Measurements from ENCODE around the gene MT1A.
"Not testable (repeated sequence)": the region's sequence is repeated elsewhere in the genome, so short reads cannot be mapped to it uniquely, and the experiment has no call there.

The MT1A gene

DNA sequence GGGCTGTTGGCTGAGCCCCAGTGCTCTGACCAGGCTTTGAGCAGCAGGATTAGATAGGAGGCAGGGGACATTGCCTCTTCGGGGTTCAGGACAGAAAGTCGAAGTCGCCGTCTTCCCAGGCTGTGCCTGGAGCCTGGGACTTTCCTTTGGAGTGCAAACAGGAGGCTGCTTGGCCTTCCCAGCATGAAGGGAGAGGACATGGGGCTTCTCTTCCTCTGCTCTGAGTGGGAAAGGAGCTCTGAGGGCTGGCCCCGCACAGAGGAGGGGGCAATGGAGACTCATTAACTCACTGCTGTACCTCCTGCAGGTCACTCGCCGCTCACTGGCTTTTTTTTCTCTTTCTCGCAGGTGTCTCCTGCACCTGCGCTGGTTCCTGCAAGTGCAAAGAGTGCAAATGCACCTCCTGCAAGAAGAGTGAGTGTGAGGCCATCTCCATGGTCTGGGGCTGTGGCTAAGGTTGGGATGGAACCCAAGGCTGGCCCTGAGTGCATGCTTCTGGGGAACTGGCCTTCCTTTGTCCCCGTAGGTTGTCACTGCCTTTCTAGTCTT, 19.9 kb downstream of the MT1A start:
- DNase-seq = no peak

DNA sequence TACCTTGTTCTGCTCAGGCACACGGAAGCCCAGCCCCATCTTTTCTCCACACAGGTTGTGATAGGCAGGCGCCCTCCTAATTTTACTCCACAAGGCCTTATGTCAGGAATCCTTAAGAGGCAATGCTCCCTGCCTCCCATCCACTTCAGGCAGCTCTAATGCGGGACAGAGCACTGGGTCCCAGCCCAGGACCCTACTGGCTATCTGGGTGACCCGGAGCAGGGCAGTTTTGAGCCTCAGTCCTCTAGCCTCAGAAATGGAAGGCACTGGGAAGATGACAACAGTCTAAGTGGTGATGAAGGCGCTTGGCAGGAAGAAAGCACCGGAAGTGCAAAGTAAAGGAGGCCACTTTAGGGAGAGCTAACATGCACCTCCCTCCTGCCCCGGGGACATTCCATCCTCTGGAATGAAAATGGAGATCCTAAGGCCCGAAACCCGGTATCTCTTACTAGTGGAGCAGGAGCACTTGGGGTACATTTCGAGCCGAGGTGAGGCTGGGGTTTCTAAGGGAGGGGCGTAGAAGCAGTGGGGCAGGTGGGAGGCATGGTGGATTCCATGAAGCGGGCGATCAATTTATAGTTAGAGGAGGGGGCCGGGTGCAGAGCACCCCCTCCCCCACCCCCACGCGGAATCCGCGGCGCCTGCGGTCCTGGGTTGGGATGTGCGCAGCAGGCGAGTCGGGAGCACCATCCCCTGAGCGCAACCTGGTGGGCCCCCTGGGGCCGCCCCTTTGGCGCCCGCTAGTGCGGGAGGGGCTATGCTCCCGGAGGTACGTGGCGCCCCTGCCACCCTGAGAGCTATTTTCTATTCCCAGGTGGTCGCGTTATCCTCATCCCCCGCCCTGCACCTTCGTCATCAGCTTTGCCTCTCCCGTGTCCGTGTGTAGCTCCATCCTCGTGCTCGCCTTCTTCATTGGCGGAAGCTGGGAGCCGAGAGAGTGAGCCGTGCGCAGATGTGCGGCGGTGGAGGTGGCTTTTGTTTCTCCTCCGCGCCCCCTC, 24.2 kb downstream of the MT1A start:
- no peak for DNase-seq

DNA sequence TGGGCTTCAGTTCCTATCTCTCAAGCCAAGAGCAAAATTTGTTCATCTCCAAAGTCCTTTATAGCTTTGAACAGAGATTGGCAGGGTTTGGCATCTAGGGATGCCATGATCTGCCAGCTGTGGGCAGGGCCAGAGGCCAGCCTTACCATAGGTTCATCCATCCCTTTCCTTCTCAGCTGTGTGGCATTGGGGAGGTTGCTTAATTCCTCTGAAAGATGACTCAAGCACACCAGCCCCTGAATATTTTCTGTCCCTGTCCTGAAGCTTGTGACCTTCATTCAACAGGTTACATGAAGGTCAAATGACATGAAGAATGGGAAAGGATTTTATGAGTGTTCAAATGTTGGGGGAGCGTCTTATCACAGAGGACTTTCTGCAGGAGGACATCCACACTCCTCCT, 26.0 kb downstream of the MT1A start:
- DNase-seq = no peak

DNA sequence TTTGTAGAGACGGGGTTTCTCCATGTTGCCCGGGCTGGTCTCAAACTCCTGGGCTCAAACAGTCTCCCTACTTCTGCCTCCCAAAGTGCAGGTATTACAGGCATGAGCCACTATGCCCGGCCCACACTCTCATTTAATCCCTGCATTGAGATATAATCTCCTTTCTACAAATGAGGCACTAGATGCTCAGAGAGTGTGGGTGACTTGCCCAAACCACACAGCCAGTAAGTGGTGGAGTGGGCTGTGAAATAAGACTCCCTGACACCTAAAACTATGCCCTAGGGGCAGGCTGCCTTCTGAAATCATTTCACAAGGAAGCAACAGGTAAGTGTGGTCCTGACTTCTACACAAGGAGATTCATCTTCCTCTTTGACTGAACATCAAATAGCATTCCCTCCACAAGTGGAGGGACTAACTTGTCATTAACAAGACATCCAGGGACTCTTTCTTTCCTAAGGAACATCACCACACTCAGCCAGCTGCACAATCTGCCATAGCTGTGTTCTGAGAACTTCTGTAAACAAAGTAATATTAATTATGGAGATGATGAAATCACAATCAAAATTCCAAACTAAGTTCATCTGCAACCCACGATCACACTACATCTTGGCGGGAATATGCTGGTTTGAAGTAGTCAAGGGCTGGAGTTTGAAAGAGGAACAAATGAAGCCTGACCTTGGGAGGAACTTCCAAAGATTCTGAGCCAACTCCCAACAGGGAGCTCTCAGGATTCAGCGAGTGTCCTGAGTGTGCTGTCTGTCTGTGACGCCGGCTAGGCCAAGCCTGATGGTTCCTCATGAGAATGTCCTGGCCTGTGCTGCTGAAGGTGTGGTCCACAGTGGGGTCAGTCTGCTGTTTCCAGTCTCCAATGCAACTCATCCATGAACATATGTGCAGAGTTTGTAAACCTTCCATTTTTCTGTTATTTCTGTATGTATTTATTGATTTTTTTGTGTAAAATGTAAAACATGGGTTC, 27.1 kb downstream of the MT1A start:
- not testable (repeated sequence) for DNase-seq

DNA sequence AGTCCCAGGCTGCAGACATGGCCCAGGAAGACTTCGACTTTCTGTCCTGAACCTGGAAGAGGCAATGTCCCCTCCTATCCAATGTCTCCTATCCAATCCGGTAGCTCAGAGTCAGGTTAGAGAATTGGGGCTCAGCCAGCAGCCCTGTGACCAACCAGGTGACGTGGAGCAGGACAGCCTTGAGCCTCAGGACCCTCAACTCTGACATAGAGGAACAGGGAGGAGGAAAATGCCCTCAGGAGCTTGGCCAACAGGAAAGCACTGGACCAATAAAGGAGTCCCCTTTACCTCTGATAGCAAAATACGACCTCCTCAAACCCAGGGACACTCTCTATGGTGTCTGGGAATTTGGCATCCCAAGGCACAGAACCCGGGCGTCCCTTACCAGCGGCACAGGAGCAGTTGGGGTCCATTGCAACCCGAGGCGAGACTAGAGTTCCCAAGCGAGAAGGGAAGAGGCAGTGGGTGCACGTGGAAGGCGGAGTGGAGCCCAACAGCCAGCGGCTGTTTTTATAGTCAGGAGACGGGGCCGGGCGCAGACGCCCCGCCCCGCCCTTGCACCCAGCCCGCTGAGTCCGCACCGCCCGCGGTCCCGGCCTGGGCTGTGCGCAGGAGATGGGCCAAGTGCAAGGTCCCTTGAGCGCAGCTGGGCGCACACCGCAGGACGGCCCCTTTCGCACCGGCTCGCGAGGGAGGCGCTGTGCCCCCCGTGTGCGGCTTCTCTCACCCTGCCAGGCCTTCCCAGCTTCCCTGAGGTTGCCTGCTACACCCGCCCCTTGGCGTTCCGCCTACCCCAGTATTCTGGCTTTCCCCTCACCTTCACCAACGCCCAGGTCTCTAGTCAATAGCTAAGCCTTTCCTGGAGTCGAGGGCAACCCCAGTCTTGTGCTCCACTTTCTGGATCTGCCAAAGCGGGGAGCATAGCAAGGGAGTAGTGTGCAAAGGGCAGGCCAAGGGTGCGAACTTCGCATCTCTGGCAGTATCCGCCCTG, 29.4 kb downstream of the MT1A start, which contains the start of gene MT1G:
TSS of gene MT1G (minus strand) at position 485 of the 991 bp plus-strand sequence. CDS start at position 413, 72 bp downstream.
- DNase-seq = no peak

DNA sequence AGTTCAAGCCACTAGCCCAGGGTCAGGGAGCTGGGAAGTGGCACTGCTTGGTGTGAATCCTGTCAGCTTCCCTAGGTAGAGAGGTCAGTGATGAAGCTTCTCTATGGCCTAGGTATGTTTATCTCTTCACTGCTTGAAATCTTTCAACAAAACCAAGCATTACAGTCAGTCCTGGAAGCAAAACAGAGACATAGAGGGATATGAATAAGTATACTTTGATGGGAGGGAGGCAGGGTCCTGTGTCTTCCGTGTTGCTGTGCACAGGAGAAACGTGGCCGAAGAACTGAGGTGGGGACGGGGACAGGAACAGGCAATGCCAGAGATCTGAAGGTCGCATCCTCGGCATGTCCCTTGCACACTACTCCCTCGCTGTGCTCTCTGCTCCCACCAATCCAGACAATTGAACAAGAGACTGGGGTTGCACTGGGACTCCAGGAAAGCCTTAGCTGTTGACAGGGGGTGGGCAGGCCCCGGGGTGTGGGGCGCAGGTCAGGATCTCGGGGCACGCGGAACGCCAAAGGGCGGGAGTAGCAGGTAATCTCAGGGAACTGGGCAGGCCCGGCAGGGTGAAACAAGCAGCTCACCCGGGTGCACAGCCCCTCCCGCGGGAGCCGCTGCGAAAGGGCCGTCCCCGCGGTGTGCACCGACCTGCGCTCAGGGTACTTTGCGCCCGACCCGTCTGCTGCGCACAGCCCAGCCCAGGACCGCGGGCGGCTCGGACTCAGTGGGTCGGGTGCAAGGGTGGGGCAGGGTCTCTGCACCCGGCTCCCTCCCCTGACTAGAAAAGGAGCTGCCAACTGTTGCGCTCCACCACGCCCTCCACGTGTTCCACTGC, 30.8 kb downstream of the MT1A start, which contains the start of gene MT1H:
TSS of gene MT1H (plus strand) at position 810 of the 835 bp plus-strand sequence. CDS start 71 bp downstream, outside the sequence.
- no peak for DNase-seq

DNA sequence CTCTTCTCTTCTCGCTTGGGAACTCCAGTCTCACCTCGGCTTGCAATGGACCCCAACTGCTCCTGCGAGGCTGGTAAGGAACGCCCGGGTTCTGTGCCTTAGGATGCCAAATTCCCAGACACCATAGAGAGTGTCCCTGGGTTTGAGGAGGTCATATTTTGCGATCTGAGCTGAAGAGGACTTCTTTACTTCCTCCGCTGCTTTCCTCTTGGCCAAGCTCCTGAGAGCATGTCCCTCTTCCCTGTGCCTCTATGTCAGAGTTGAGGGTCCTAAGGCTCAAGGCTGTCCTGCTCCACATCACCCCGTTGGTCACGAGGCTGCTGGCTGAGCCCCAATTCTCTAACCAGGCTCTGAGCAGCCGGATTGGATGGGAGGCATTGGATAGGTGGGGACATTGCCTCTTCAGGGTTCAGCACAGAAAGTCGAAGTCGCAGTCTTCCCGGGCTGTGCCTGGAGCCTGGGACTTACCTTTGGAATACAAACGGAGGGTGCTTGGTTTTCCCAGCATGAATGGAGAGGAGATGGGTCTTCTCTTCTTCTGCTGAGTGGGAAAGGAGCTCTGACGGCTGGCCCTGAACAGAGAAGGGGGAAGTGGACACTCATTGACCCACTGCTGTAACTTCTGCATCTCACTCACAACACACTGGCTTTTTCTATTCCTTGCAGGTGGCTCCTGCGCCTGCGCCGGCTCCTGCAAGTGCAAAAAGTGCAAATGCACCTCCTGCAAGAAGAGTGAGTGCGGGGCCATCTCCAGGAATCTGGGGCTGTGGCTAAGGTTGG, 31.6 kb downstream of the MT1A start:
- no peak for DNase-seq

DNA sequence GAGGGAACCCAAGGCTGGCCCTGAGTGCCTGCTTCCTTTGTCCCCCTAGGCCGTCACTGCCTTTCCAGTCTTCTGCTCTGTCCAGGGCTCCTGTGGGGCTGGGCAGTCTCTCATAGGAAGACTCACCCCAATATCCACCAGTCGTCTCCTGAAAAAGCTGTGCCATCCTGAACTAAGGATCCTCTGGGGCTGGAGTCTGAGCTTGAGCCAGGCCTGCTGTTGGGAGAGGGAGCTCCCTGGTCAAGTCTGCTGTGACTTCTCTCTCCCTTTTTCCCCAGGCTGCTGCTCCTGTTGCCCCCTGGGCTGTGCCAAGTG, 32.1 kb downstream of the MT1A start:
- DNase-seq = no peak

DNA sequence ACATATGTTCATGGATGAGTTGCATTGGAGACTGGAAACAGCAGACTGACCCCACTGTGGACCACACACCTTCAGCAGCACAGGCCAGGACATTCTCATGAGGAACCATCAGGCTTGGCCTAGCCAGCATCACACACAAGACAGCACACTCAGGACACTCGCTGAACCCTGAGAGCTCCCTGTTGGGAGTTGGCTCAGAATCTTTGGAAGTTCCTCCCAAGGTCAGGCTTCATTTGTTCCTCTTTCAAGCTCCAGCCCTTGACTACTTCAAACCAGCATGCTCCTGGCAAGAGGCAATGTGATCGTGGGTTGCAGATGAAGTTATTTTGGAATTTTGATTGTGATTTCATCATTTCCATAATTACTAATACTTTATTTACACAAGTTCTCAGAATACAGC, 33.2 kb downstream of the MT1A start:
- not testable (repeated sequence) for DNase-seq

DNA sequence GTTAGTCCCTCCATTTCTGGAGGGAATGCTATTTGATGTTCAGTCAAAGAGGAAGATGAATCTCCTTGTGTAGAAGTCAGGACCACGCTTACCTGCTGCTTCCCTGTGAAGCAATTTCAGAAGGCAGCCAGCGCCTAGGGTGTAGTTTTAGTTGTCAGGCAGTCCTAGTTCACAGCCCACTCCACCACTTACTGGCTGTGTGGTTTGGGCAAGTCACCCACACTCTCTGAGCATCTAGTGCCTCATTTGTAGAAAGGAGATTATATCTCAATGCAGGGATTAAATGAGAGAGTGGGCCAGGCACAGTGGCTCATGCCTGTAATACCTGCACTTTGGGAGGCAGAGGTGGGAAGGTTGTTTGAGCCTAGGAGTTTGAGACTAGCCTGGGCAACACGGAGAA, 33.7 kb downstream of the MT1A start:
- not testable (repeated sequence) for DNase-seq

DNA sequence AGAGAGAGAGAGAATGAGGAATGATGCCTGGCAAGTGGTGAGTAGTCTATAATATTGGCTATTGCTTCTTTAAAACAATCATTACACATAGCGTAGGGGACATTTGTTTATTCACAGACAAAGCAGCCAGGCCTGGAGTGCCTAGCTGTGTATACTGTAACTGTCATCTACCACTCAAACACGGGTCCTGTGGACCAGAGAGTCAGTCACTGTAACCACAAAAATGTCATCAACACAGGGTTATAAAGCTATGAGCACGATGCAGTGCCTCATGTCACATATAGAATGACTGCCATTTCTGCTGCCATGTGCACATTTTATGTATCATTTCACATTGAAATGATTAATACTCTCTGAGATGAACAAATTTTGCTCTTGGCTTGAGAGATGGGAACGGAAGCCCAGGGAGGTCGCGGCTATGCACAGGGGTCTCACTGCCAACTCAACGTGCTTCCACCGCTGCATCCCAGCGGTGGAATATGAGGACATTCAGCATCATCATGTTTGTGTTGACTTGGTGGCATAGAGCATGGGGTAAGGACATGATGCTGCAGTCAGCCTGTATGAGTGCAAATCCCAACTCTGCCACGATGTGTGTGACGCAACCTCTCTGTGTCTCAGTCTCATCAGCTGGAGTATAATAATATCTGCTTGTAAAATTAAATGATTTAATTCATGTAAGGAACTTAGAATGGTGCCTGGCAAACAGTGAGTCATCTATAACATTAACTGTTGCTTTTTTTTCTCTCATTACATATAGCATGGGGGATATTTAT, 34.5 kb downstream of the MT1A start:
- DNase-seq = no peak

DNA sequence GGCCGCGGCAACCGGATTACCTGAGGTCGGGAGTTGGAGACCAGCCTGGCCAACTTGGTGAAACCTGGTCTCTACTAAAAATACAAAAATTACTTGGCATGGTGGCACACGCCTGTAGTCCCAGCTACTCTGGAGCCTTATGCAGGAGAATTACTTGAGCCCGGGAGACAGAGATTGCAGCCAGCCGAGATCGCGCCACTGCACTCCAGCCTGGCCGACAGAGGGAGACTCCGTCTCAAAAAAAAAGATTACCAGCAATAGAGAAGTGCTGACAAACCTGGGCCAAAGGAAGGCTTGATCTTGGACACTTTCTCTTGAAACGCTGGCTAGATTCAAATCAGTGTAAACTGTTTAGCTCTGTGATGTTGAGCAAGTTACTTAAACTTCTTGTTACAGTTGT, 35.5 kb downstream of the MT1A start:
- DNase-seq = peak; percentile 26

DNA sequence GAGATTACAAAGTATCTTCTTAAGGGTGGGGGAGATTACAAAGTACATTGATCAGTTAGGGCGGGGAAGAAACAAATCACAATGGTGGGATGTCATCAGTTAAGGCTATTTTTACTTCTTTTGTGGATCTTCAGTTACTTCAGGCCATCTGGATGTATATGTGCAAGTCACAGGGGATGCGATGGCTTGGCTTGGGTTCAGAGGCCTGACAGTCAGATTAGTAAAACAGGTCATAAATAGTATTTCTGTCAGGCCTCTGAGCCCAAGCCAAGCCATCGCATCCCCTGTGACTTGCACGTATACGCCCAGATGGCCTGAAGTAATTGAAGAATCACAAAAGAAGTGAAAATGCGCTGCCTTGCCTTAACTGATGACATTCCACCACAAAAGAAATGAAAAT, 36.1 kb downstream of the MT1A start:
- not testable (repeated sequence) for DNase-seq

DNA sequence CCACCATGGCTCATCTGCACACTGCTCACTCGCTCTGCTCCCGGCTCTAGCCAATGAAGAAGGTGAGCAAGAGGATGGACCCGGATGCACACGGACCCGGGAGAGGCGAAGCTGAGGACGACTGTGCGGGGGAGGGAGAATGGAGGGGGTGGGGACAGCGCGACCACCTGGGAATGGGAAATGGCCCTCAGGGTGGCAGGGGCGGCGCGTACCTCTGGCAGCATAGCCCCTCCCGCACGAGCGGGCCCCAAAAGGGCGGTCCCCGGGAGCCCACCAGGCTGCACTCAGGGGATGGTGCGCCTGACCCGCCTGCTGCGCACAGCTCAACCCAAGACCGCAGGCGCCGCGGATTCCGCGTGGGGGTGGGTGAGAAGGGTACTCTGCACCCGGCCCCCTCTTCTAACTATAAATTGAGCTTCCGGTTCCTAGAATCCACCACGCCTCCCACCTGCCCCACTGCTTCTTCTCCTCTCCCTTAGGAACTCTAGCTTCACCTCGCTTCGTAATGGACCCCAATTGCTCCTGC, 37.3 kb downstream of the MT1A start:
- DNase-seq = peak; percentile 33

DNA sequence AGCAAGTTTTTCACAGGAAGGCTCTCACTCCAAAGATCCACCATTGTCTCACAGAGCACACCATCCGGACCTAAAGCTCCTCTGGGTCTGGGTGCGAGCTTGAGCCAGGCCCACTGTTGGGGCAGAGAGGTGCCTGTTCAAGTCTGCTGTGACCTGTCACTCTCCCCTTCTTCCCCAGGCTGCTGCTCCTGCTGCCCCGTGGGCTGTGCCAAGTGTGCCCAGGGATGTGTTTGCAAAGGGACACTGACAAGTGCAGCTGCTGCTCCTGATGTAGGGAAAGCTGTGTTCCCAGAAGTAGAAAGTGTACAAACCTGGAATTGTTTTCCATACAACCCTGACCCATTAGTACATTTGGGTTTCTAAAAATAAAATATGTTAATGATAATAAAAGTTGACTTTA, 39.0 kb downstream of the MT1A start:
- no peak for DNase-seq

DNA sequence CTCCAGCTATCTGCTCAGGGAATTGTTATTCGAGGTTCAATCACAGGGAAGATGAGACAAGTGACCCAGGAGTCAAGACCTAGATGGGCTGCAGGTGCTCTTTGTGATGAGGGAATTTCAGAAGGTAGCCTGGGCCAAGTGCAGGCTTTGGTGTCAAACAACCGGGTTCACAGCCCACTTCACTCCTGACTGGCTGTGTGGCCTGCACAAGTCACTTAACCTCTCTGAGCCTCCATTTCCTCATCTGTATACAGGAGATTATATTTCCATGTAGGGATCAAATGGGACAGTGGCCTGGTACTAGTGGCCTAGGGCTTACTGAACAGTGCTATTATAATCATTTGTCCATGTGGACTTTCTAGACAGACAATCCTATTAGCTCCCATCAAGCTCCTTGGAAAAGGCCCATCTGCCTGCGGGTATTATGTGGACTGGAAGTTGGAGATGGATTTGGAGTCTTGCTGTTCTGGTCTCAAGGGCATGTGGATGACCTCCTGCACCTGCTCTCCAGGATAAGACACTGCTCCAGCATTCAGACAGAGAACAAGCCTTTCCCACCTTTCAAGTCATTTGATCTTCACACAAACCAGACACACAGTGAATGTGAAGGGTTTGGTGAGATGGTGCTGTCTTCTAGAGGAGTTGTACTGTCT, 40.7 kb downstream of the MT1A start:
- DNase-seq = no peak

DNA sequence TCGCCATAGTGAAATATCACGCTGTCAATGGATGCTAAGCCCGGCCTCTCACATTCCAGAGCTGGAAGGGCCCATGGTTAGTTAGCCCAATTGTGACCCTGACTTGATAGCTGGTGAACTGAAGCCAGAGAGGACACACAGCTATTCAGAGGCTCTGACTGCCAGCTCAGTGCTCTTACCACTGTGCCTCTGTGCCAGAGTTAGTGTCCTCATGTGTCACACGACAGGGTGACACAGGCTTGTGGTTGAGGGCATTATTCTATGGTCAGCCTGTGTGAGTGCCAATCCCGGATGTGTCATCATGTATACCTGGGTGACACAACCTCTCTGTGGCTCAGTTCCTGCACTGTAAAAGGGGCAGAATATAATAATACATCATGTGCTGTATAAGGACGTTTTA, 41.4 kb downstream of the MT1A start:
- DNase-seq = no peak
